Fibroblast of lung (primary cell): ENCODE measurements around the gene TNNT3.

Experiments
- CTCF ChIP-seq, 2 donors: IDR thresholded peaks in 1 of 2; conservative IDR thresholded peaks in 1 of 2; 1 replicate in 1 of 2; 2 replicates in 1 of 2; pipeline ENCODE4 v1.5.1; 2011 to 2012; ENCODE audit warnings: low read length in 2 of 2, control low read depth in 1 of 2, inconsistent platforms in 1 of 2, low read depth in 1 of 2, mild to moderate bottlenecking in 1 of 2
- EZH2 ChIP-seq: IDR thresholded peaks from 2 replicates; pipeline ENCODE4 v1.5.1; 2012; ENCODE audit warnings: low read length, control low read depth, mild to moderate bottlenecking; ENCODE audit errors: missing control alignments

GRCh38 chr11:1949922-1950321 lies 30.4 kb downstream of the TNNT3 start:
- TF ChIP-seq CTCF (conservative IDR thresholded peaks at IDR 0.05 in 1 of 2, IDR thresholded peaks at IDR 0.05 in 1 of 2; ENCODE audit: low read depth in 1 of 2, low read length in 2 of 2) (no peak), EZH2 (no peak)
